ENCODE data around the gene EEF1G.

GRCh38 chr11:62553839-62554361 is 19.8 kb downstream of the EEF1G start:
- TF ChIP-seq KLF10 (tag by site-specific recombination; IDR thresholded peaks at IDR 0.05) = no peak
- no peak for TF ChIP-seq ZNF404 (tag by site-specific recombination; IDR thresholded peaks at IDR 0.05)
- no peak for TF ChIP-seq CTCF (tag by site-specific recombination; IDR thresholded peaks at IDR 0.05)
- TF ChIP-seq ZNF777 (tag by site-specific recombination; IDR thresholded peaks at IDR 0.05; ENCODE audit: borderline replicate concordance) = no peak
- no peak for TF ChIP-seq ATF2 (tag by site-specific recombination; IDR thresholded peaks at IDR 0.05; ENCODE audit: low read depth)
- no peak for TF ChIP-seq SP3 (tag by site-specific recombination; IDR thresholded peaks at IDR 0.05)
- TF ChIP-seq ZBTB8A (tag by site-specific recombination; IDR thresholded peaks at IDR 0.05) = no peak
- no peak for TF ChIP-seq ZNF292 (tag by site-specific recombination; IDR thresholded peaks at IDR 0.05; ENCODE audit: borderline replicate concordance, low read depth)
- TF ChIP-seq ZNF629 (tag by site-specific recombination; IDR thresholded peaks at IDR 0.05) = no peak
- TF ChIP-seq MYNN (tag by site-specific recombination; IDR thresholded peaks at IDR 0.05; ENCODE audit: borderline replicate concordance) = no peak
- no peak for TF ChIP-seq TSHZ1 (tag by site-specific recombination; IDR thresholded peaks at IDR 0.05; ENCODE audit: borderline replicate concordance)
- TF ChIP-seq ZNF24 (tag by site-specific recombination; IDR thresholded peaks at IDR 0.05) = no peak
- no peak for TF ChIP-seq KLF16 (tag by site-specific recombination; IDR thresholded peaks at IDR 0.05)
- TF ChIP-seq ZNF121 (tag by site-specific recombination; IDR thresholded peaks at IDR 0.05) = no peak
